HEK293 (cell line): ENCODE results near the gene EIF4G1.

Experiments used
- CTCF ChIA-PET: fragments of 350-600 bp; formaldehyde crosslinking; extraction: SDS; loops from one replicate; lab custom pipeline; 2021; ENCODE audit warnings: antibody characterized with exemption; lab: Yijun Ruan, JAX
- POLR2A ChIA-PET: fragments of 300-600 bp; formaldehyde crosslinking; extraction: SDS; loops from one replicate; lab custom pipeline; 2020; ENCODE audit warnings: antibody characterized with exemption, inconsistent platforms; lab: Yijun Ruan, JAX
- H3K27ac ChIP-seq: fragments of 200-500 bp; sonication (Bioruptor generic); 2 replicates; pipeline ENCODE4 v1.5.1; 2014; ENCODE audit warnings: low read depth, low read length, control low read depth, inconsistent platforms; ENCODE audit errors: extremely low read depth
- H3K36me3 ChIP-seq, 2 experiments: fragments of 200-500 bp in 1 of 2; sonication (Bioruptor generic) in 1 of 2; 1 replicate in 1 of 2; 2 replicates in 1 of 2; pipeline ENCODE4 v1.5.1; 2014 to 2017; ENCODE audit warnings: inconsistent platforms in 2 of 2, low read length in 2 of 2; ENCODE audit not compliant: control insufficient read depth in 2 of 2, insufficient read depth in 1 of 2
- H3K4me1 ChIP-seq: fragments of 200-500 bp; sonication (Bioruptor generic); 2 replicates; pipeline ENCODE4 v1.5.1; 2014; ENCODE audit warnings: mild to moderate bottlenecking, low read length, inconsistent platforms; ENCODE audit not compliant: control insufficient read depth, insufficient read depth
- H3K4me3 ChIP-seq: 2 replicates; pipeline ENCODE4 v1.5.1; 2011; ENCODE audit warnings: low read depth, mild to moderate bottlenecking, control low read depth, low read length, moderate library complexity
- H3K9me3 ChIP-seq: fragments of 200-500 bp; sonication (Bioruptor generic); 2 replicates; pipeline ENCODE4 v1.5.1; 2014; ENCODE audit warnings: low read depth, low read length, inconsistent platforms; ENCODE audit not compliant: control insufficient read depth, insufficient read depth
- ATF2 ChIP-seq: fragments of 450-650 bp; formaldehyde crosslinking; IDR thresholded peaks from 2 replicates; pipeline ENCODE4 v1.5.1; 2016; ENCODE audit warnings: missing biosample characterization, missing genetic modification characterization, low read depth
- BCL11B ChIP-seq: fragments of 450-650 bp; formaldehyde crosslinking; IDR thresholded peaks from 2 replicates; pipeline ENCODE4 v1.5.1; 2016; ENCODE audit warnings: low read depth, missing biosample characterization, missing genetic modification characterization
- GFI1B ChIP-seq: fragments of 450-650 bp; formaldehyde crosslinking; IDR thresholded peaks from 2 replicates; pipeline ENCODE4 v1.5.1; 2016; ENCODE audit warnings: missing biosample characterization, missing genetic modification characterization
- GLI2 ChIP-seq: fragments of 450-650 bp; formaldehyde crosslinking; IDR thresholded peaks from 2 replicates; pipeline ENCODE4; 2017; ENCODE audit warnings: missing biosample characterization, missing genetic modification characterization, low read depth, borderline replicate concordance
- GLIS1 ChIP-seq: fragments of 450-650 bp; formaldehyde crosslinking; IDR thresholded peaks from 2 replicates; pipeline ENCODE4 v1.5.1; 2016; ENCODE audit warnings: missing biosample characterization, missing genetic modification characterization
- HOXC10 ChIP-seq: sonication (generic); formaldehyde crosslinking; IDR thresholded peaks from 2 replicates; pipeline ENCODE4 v1.8.1; 2023; ENCODE audit warnings: mild to moderate bottlenecking, missing genetic modification reagents
- PRDM4 ChIP-seq: fragments of 450-650 bp; formaldehyde crosslinking; IDR thresholded peaks from 2 replicates; pipeline ENCODE4 v1.5.1; 2017; ENCODE audit warnings: missing biosample characterization, missing genetic modification characterization
- SCRT2 ChIP-seq: fragments of 450-650 bp; formaldehyde crosslinking; IDR thresholded peaks from 2 replicates; pipeline ENCODE4 v1.5.1; 2016; ENCODE audit warnings: missing biosample characterization, missing genetic modification characterization
- ZBTB17 ChIP-seq: fragments of 450-650 bp; formaldehyde crosslinking; IDR thresholded peaks from 2 replicates; pipeline ENCODE4 v1.5.1; 2016; ENCODE audit warnings: missing biosample characterization, missing genetic modification characterization
- ZBTB21 ChIP-seq: fragments of 450-650 bp; formaldehyde crosslinking; IDR thresholded peaks from 2 replicates; pipeline ENCODE4 v1.5.1; 2017; ENCODE audit warnings: missing biosample characterization, missing genetic modification characterization
- ZBTB48 ChIP-seq: fragments of 450-650 bp; formaldehyde crosslinking; IDR thresholded peaks from 2 replicates; pipeline ENCODE4 v1.5.1; 2016; ENCODE audit warnings: missing biosample characterization, missing genetic modification characterization
- ZNF24 ChIP-seq: fragments of 450-650 bp; formaldehyde crosslinking; IDR thresholded peaks from 2 replicates; pipeline ENCODE4 v1.5.1; 2016; ENCODE audit warnings: missing biosample characterization, missing genetic modification characterization
- ZNF266 ChIP-seq: fragments of 450-650 bp; formaldehyde crosslinking; IDR thresholded peaks from 2 replicates; pipeline ENCODE4 v1.5.1; 2016; ENCODE audit warnings: missing biosample characterization, missing genetic modification characterization, low read depth
- ZNF335 ChIP-seq: fragments of 450-650 bp; formaldehyde crosslinking; conservative IDR thresholded peaks from 2 replicates; pipeline ENCODE4 v1.5.1; 2016; ENCODE audit warnings: missing biosample characterization, missing genetic modification characterization
- ZNF350 ChIP-seq: fragments of 450-650 bp; formaldehyde crosslinking; IDR thresholded peaks from 2 replicates; pipeline ENCODE4 v1.5.0; 2017; ENCODE audit warnings: missing biosample characterization, mild to moderate bottlenecking, missing genetic modification characterization
- ZNF48 ChIP-seq: fragments of 450-650 bp; formaldehyde crosslinking; IDR thresholded peaks from 2 replicates; pipeline ENCODE4 v1.5.1; 2016; ENCODE audit warnings: missing biosample characterization, missing genetic modification characterization
- ZNF76 ChIP-seq: fragments of 450-650 bp; formaldehyde crosslinking; IDR thresholded peaks from 2 replicates; pipeline ENCODE4; 2016; ENCODE audit warnings: low read depth, missing biosample characterization, missing genetic modification characterization, borderline replicate concordance
- ZNF776 ChIP-seq: fragments of 450-650 bp; formaldehyde crosslinking; IDR thresholded peaks from 2 replicates; pipeline ENCODE4 v1.5.0; 2017; ENCODE audit warnings: missing biosample characterization, missing genetic modification characterization, borderline replicate concordance
- ZNF792 ChIP-seq: fragments of 450-650 bp; formaldehyde crosslinking; IDR thresholded peaks from 2 replicates; pipeline ENCODE4 v1.5.1; 2016; ENCODE audit warnings: missing biosample characterization, missing genetic modification characterization
- TF ChIP-seq, protein P1 (sequence below): fragments of 450-650 bp; formaldehyde crosslinking; IDR thresholded peaks from 2 replicates; pipeline ENCODE4 v1.5.1; 2017; ENCODE audit warnings: missing biosample characterization, missing genetic modification characterization

The EIF4G1 gene

DNA sequence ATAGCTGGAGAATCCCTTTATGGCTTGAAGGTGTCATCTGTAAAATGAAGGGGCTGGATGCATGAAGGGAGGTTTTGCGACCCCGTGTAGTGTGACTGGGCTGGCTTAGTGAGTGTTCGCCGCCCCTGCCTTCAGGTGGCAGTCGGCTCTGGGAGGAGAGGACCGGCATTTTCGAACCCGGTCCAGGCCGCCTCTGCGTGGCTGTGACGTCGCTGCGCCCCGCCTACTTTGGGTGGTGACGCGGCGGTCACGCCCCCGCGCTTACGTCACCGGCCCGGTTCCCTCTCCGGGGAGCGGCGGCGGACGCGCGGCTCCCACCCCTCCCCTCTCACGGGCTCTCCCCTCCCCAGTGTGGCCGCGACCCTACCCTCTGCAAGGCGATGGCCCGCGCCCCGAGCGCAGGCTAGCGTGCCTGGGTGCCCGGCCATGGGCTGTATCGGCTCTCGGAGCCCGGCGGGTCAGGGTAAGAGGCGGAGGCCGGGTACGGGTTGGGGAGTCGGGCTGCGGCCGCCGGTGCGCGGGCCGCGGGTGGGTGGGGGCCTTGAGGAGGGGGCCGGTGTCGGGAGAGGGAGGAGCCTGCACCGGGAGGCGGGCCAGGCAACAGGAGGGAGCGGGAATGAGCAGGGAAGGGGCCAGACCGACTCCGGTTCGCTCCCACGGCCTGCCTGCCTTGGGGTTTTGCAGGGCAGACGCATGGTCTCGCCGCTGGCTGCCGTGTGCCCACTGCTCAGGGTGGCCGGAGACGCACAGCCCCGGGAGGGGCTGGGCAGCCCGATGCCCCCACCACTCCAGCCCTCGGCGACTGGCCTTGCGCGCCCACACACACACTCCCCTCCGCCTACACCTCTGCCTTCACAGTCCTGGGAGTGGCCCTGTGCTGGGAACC, 21.5 kb downstream of the EIF4G1 start (continued):
- 0 out of 2 replicates have a peak, but pooled peaks have one; percentile 17 for TF ChIP-seq PRDM4 (tag by site-specific recombination)
- TF ChIP-seq GLI2 (tag by site-specific recombination): no peak
- peak; percentile 30; the same call in 1 of the 2 replicates for TF ChIP-seq GLIS1 (tag by site-specific recombination)
- TF ChIP-seq, protein P1, sequence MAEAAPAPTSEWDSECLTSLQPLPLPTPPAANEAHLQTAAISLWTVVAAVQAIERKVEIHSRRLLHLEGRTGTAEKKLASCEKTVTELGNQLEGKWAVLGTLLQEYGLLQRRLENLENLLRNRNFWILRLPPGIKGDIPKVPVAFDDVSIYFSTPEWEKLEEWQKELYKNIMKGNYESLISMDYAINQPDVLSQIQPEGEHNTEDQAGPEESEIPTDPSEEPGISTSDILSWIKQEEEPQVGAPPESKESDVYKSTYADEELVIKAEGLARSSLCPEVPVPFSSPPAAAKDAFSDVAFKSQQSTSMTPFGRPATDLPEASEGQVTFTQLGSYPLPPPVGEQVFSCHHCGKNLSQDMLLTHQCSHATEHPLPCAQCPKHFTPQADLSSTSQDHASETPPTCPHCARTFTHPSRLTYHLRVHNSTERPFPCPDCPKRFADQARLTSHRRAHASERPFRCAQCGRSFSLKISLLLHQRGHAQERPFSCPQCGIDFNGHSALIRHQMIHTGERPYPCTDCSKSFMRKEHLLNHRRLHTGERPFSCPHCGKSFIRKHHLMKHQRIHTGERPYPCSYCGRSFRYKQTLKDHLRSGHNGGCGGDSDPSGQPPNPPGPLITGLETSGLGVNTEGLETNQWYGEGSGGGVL (tag by site-specific recombination): peak; percentile 97
- peak; percentile 96 for TF ChIP-seq ATF2

GRCh38 chr3:184336547-184337398, 22.4 kb downstream of the EIF4G1 start:
- Histone ChIP-seq H3K4me1 (no peaks in the 10 kb centered on the region), H3K36me3 (peaks cover 0 to 57% of the 10 kb centered on the region in 2 experiments; a peak in 1 of 3 replicates)
- CTCF ChIA-PET: interaction anchor here (1.6 to 2.2 kb wide), 2 partner anchors 17 to 35 kb away, joined by 6 to 8 read pairs; no protein-coding TSS in a partner anchor
- TF ChIP-seq ZNF335 (tag by site-specific recombination): peak; percentile 75
- no peak for TF ChIP-seq HOXC10 (CRISPR knock-in tag)
- no peak for TF ChIP-seq ZNF48
- TF ChIP-seq GFI1B: peak; percentile 70; the same call in 1 of the 2 replicates
- TF ChIP-seq ZBTB17 (tag by site-specific recombination): peak; percentile 26
- TF ChIP-seq SCRT2 (tag by site-specific recombination): no peak
- no peak for TF ChIP-seq ZNF24
- no peak for TF ChIP-seq ZBTB21 (tag by site-specific recombination)
- TF ChIP-seq ZBTB48 (tag by site-specific recombination): 0 out of 2 replicates have a peak, but pooled peaks have one; percentile 16
- TF ChIP-seq ZNF76: peak; percentile 76; the same call in 1 of the 2 replicates
- peak; percentile 85 for TF ChIP-seq BCL11B
- TF ChIP-seq ZNF350: no peak
- no peak for TF ChIP-seq ZNF776
- no peak for TF ChIP-seq ZNF266 (tag by site-specific recombination)
- TF ChIP-seq ZNF792 (tag by site-specific recombination): no peak
- TF ChIP-seq, all 188 proteins: peak for 6
- H3K27ac ChIP-seq: peak overlapping the region; percentile 73; the same call in 1 of the 2 replicates
- H3K4me3 ChIP-seq: peak overlapping the region; percentile 86
- no peaks in the 10 kb centered on the region for H3K9me3 ChIP-seq
- POLR2A ChIA-PET: interaction anchor here (1.1 kb wide), 1 partner anchor 17 kb away, joined by 3 read pairs; no protein-coding TSS in a partner anchor
